HS-27A (cell line): ENCODE measurements around the gene FOXP4.

Source experiments
- DNase-seq: peaks from one replicate; pipeline ENCODE4 v3.0.0-alpha.2; 2012; ENCODE audit warnings: low read depth, missing footprints

Gene FOXP4, protein sequence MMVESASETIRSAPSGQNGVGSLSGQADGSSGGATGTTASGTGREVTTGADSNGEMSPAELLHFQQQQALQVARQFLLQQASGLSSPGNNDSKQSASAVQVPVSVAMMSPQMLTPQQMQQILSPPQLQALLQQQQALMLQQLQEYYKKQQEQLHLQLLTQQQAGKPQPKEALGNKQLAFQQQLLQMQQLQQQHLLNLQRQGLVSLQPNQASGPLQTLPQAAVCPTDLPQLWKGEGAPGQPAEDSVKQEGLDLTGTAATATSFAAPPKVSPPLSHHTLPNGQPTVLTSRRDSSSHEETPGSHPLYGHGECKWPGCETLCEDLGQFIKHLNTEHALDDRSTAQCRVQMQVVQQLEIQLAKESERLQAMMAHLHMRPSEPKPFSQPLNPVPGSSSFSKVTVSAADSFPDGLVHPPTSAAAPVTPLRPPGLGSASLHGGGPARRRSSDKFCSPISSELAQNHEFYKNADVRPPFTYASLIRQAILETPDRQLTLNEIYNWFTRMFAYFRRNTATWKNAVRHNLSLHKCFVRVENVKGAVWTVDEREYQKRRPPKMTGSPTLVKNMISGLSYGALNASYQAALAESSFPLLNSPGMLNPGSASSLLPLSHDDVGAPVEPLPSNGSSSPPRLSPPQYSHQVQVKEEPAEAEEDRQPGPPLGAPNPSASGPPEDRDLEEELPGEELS

DNA sequence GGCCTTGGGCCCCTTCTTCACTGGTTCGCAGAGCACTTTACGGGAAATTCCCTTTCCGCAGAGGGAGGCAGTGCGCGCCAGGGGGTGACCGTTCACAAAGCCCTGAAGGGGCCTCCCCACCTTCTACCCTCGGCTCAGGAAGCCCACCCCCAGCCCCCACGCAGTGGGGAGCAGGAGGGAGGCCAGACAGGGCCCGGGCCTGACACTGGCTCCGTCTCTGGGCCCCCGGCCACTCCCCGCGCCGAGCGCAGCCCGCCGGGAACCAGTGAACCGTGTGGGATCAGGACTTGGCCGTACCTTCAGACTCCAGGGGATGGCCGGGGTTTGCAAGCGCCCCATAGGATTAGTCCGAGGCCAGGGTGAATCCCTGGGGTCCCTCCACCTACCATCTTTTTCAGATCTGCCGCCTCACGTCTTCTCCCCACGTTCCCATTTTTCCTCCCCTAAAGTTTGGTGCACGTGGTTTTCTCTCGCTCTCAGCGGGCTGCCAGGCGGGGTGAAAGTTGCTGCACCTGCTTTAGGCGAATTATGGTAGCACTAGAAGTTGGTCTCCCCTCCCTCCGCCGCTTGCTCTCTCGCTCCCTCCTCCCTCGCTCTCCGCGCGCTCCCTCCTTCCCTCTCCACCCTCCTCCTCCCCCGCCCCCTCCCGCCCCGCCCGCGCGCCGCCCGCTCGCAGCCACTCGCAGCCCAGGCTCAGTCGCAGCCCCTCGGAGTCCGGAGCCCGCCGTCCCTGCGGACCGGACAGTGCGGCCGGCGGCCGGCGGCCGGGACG, at the start of gene FOXP4:
TSS of gene FOXP4 (plus strand) at position 679 of the 772 bp plus-strand sequence. CDS start 19,380 bp downstream, outside the sequence.
- peak; percentile 87 for DNase-seq

GRCh38 chr6:41497573-41497972, 48.6 kb upstream of the FOXP4 start:
- DNase-seq, result no peak

- no peak for DNase-seq
Observed at GRCh38 chr6:41497994-41498393, 48.2 kb upstream of the FOXP4 start.

GRCh38 chr6:41498968-41499599, 47.1 kb upstream of the FOXP4 start:
- DNase-seq, result no peak

- no peak for DNase-seq
Observed at GRCh38 chr6:41500561-41500960, 45.6 kb upstream of the FOXP4 start.

GRCh38 chr6:41502566-41502916, 43.6 kb upstream of the FOXP4 start:
- no peak for DNase-seq

GRCh38 chr6:41502917-41503671, 43.1 kb upstream of the FOXP4 start:
- no peak for DNase-seq

GRCh38 chr6:41503827-41504465, 42.2 kb upstream of the FOXP4 start:
- DNase-seq, result no peak

GRCh38 chr6:41504466-41505121, 41.6 kb upstream of the FOXP4 start:
- no peak for DNase-seq

GRCh38 chr6:41505122-41506049, 40.8 kb upstream of the FOXP4 start:
- no peak for DNase-seq

DNA sequence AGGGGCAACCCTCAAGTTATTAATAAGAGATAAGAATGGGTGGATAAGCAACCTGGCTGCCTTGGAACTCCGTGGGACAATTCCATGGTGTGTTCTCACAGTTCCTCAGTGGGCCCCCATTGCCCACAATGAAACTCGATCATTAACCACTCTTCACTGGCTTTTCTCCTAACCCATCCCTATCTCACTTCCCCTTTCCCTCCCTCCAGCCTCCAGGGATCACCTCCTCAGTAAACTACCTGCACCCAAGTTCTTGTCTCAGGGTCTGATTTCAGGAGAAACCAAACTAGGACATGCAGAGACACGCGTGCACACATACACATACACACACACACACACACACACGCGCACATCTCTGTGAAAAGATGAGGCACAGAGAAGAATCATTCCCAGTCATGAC, 37.7 kb upstream of the FOXP4 start:
- no peak for DNase-seq

GRCh38 chr6:41509580-41509979, 36.6 kb upstream of the FOXP4 start:
- DNase-seq, result no peak

- no peak for DNase-seq
Observed at GRCh38 chr6:41511443-41512060, 34.6 kb upstream of the FOXP4 start.

GRCh38 chr6:41512146-41512701, 34.0 kb upstream of the FOXP4 start:
- DNase-seq, result no peak

GRCh38 chr6:41515995-41516394, 30.2 kb upstream of the FOXP4 start:
- no peak for DNase-seq

DNA sequence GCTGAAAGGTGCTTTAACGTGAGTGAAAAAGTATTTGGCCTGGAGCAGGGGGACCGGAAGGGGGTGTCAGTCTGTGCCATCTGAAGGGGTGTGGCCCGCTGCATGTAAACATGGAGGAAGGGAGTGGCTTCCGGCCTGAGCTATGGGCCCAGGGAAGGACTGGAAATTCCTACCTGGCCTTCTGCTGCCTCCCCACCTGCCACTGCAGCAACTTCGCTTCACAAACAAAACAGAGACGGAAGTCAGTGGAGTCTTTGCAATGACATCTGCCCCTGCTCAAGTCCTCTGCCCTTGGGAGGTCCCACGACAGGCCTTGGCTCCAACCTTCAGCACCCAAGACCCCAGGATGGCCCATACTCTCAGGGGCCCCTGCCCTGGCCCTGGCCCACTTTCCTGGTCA, 28.1 kb upstream of the FOXP4 start:
- no peak for DNase-seq

GRCh38 chr6:41519305-41519744, 26.9 kb upstream of the FOXP4 start:
- no peak for DNase-seq
